Liver (tissue), 9 donors: ENCODE data around the gene OR5B21. TPM values are rescaled to one million over a fixed set of nuclear protein-coding genes. Genes with fewer than 3 reads are reported as not detected.

Experiments
- DNase-seq: peaks from one replicate; pipeline ENCODE4 v3.0.0-alpha.2; 2017; ENCODE audit warnings: low spot score
- H3K27ac ChIP-seq, 2 donors: one replicate each; pipeline ENCODE4 v1.7.0; 2013; ENCODE audit warnings: inconsistent platforms in 2 of 2, low read length in 2 of 2, control low read depth in 1 of 2, low read depth in 1 of 2, mild to moderate bottlenecking in 1 of 2
- H3K27me3 ChIP-seq, 4 donors: one replicate each; pipeline versions ENCODE4 v1.6.1 to v1.7.0; 2013; ENCODE audit warnings: low read length in 3 of 4, inconsistent platforms in 1 of 4, mild to moderate bottlenecking in 1 of 4, moderate library complexity in 1 of 4; ENCODE audit not compliant: control insufficient read depth in 4 of 4, insufficient read depth in 4 of 4
- H3K36me3 ChIP-seq, 4 donors: one replicate each; pipeline versions ENCODE4 v1.6.1 to v1.7.0; 2013; ENCODE audit warnings: low read length in 3 of 4, mild to moderate bottlenecking in 3 of 4, low read depth in 1 of 4, moderate library complexity in 1 of 4; ENCODE audit not compliant: control insufficient read depth in 4 of 4, insufficient read depth in 3 of 4
- H3K4me1 ChIP-seq, 4 donors: one replicate each; pipeline versions ENCODE4 v1.6.1 to v1.7.0; 2013; ENCODE audit warnings: low read length in 3 of 4, mild to moderate bottlenecking in 3 of 4, moderate library complexity in 1 of 4; ENCODE audit not compliant: control insufficient read depth in 4 of 4, insufficient read depth in 4 of 4
- H3K4me3 ChIP-seq, 3 donors: one replicate each; pipeline versions ENCODE4 v1.6.1 to v1.7.0; 2013; ENCODE audit warnings: low read length in 3 of 3, control low read depth in 1 of 3, low read depth in 1 of 3, mild to moderate bottlenecking in 1 of 3
- H3K9ac ChIP-seq, 2 donors: one replicate each; pipeline ENCODE4 v1.7.0; 2013; ENCODE audit warnings: low read length in 2 of 2, mild to moderate bottlenecking in 2 of 2, moderate library complexity in 2 of 2, control low read depth in 1 of 2, low read depth in 1 of 2
- H3K9me3 ChIP-seq, 4 donors: one replicate each; pipeline versions ENCODE4 v1.6.1 to v1.7.0; 2013; ENCODE audit warnings: low read length in 3 of 4; ENCODE audit not compliant: control insufficient read depth in 4 of 4
- ATF3 ChIP-seq: IDR thresholded peaks from 2 replicates; pipeline ENCODE4 v1.6.1; 2016; ENCODE audit warnings: antibody characterized with exemption
- CTCF ChIP-seq: fragments of 150-350 bp; IDR thresholded peaks from 2 replicates; pipeline ENCODE4 v1.5.1; 2017; ENCODE audit warnings: improper control_type of control experiment, low read depth, low read length; ENCODE audit not compliant: missing input control
- FOXA1 ChIP-seq: IDR thresholded peaks from 2 replicates; pipeline ENCODE4 v1.6.1; 2016; ENCODE audit warnings: antibody characterized with exemption
- FOXA2 ChIP-seq: IDR thresholded peaks from 2 replicates; pipeline ENCODE4 v1.6.1; 2016; ENCODE audit warnings: antibody characterized with exemption
- GABPA ChIP-seq, 2 donors: IDR thresholded peaks in 1 of 2; conservative IDR thresholded peaks in 1 of 2; 2 replicates each; pipeline ENCODE4 v1.6.1; 2016; ENCODE audit warnings: antibody characterized with exemption in 2 of 2, mild to moderate bottlenecking in 1 of 2, moderate library complexity in 1 of 2
- HNF4A ChIP-seq, 2 donors: conservative IDR thresholded peaks; 2 replicates each; pipeline ENCODE4 v1.6.1; 2016; ENCODE audit warnings: antibody characterized with exemption in 2 of 2, mild to moderate bottlenecking in 2 of 2
- MAX ChIP-seq: IDR thresholded peaks from 2 replicates; pipeline ENCODE4 v1.6.1; 2016; ENCODE audit warnings: antibody characterized with exemption
- NR2F2 ChIP-seq: IDR thresholded peaks from 2 replicates; pipeline ENCODE4 v1.6.1; 2016; ENCODE audit warnings: antibody characterized with exemption
- RAD21 ChIP-seq, 2 donors: IDR thresholded peaks; 2 replicates each; pipeline ENCODE4 v1.6.1; 2016; ENCODE audit warnings: antibody characterized with exemption in 2 of 2, mild to moderate bottlenecking in 2 of 2
- REST ChIP-seq: IDR thresholded peaks from 2 replicates; pipeline ENCODE4 v1.6.1; 2016; ENCODE audit warnings: antibody characterized with exemption, mild to moderate bottlenecking
- RXRA ChIP-seq, 2 donors: IDR thresholded peaks; 2 replicates each; pipeline ENCODE4 v1.6.1; 2017 to 2018; ENCODE audit warnings: antibody characterized with exemption in 2 of 2, mild to moderate bottlenecking in 1 of 2
- SP1 ChIP-seq: IDR thresholded peaks from 2 replicates; pipeline ENCODE4 v1.6.1; 2018; ENCODE audit warnings: antibody characterized with exemption, mild to moderate bottlenecking
- TAF1 ChIP-seq: conservative IDR thresholded peaks from 2 replicates; pipeline ENCODE4 v1.6.1; 2016; ENCODE audit warnings: antibody characterized with exemption, mild to moderate bottlenecking
- YY1 ChIP-seq: IDR thresholded peaks from 2 replicates; pipeline ENCODE4 v1.6.1; 2016; ENCODE audit warnings: antibody characterized with exemption, mild to moderate bottlenecking
- ZBTB33 ChIP-seq: IDR thresholded peaks from 2 replicates; pipeline ENCODE4 v1.6.1; 2016; ENCODE audit warnings: antibody characterized with exemption
- WGBS: extraction: QIAGEN DNeasy Blood & Tissue Kit; methylation state at CpG from one replicate; pipeline ENCODE4 v1.1.7; 2013; 5-methylcytosine and 5-hydroxymethylcytosine counted together
- polyA plus RNA-seq, 2 donors: library from polyadenylated mRNA; stranded (reverse) in 1 of 2; unstranded in 1 of 2; fragments of 200-250 nt in 1 of 2; fragments of >200 nt in 1 of 2; fragmentation: Nextera tagmentation in 1 of 2; extraction: Ambion mirVana in 1 of 2; gene quantifications; one replicate each; pipeline versions ENCODE4 v1.2.1 to v1.2.3, GENCODE V29; 2013 to 2015
- total RNA-seq, 2 donors: library from RNA; depleted of rRNA; stranded (reverse); fragments of >200 nt; gene quantifications; one replicate each; pipeline ENCODE4 v1.2.3, GENCODE V29; 2014
- donor health status: healthy.
- donor health status: healthy.
- donor health status: healthy.
- donor health status: healthy.
- donor health status: healthy.

The OR5B21 gene
- total and polyA plus RNA-seq, 4 donors = not detected

- 94% methylated on average over 3 of the region's 3 CpGs for WGBS
Measured at GRCh38 chr11:58530236-58530635, 22.3 kb upstream of the OR5B21 start.

More at GRCh38 chr11:58530236-58530635, 22.3 kb upstream of the OR5B21 start:
- no peak for TF ChIP-seq ATF3
- TF ChIP-seq ZBTB33 = no peak
- no peak for TF ChIP-seq SP1
- no peak for TF ChIP-seq HNF4A (conservative IDR thresholded peaks at IDR 0.05)
- TF ChIP-seq FOXA1 = no peak
- TF ChIP-seq RXRA (IDR thresholded peaks at IDR 0.05) = no peak
- TF ChIP-seq MAX = no peak
- TF ChIP-seq GABPA (IDR thresholded peaks at IDR 0.05 in 1 of 2, conservative IDR thresholded peaks at IDR 0.05 in 1 of 2) = no peak
- no peak for TF ChIP-seq CTCF
- TF ChIP-seq TAF1 = no peak
- TF ChIP-seq FOXA2 = no peak
- no peak for TF ChIP-seq REST
- no peak for TF ChIP-seq RAD21 (IDR thresholded peaks at IDR 0.05)
- no peak for TF ChIP-seq NR2F2
- no peak for TF ChIP-seq YY1
- no peak overlapping the region for H3K9ac ChIP-seq
- H3K27me3 ChIP-seq = no peaks in the 10 kb centered on the region
- H3K9me3 ChIP-seq = no peaks in the 10 kb centered on the region
- no peak for DNase-seq
- H3K4me3 ChIP-seq = no peak overlapping the region
- peaks cover 3 to 27% (median 17%) of the 10 kb centered on the region in 4 donors for H3K36me3 ChIP-seq
- H3K4me1 ChIP-seq = no peaks in the 10 kb centered on the region
- no peak overlapping the region for H3K27ac ChIP-seq
